Retinal pigment epithelial cell (primary cell): ENCODE data around the gene SH2B3.

Experiments used
- DNase-seq: peaks from one replicate; pipeline ENCODE4 v3.0.0-alpha.2; 2010; ENCODE audit warnings: low read depth
- H3K4me3 ChIP-seq: 2 replicates; pipeline ENCODE4 v1.5.1; 2011; ENCODE audit warnings: mild to moderate bottlenecking, low read length, control low read depth, moderate library complexity
- CTCF ChIP-seq: conservative IDR thresholded peaks from 2 replicates; pipeline ENCODE4 v1.5.1; 2011; ENCODE audit warnings: low read depth, low read length, control low read depth, inconsistent platforms

SH2B3 gene

DNA sequence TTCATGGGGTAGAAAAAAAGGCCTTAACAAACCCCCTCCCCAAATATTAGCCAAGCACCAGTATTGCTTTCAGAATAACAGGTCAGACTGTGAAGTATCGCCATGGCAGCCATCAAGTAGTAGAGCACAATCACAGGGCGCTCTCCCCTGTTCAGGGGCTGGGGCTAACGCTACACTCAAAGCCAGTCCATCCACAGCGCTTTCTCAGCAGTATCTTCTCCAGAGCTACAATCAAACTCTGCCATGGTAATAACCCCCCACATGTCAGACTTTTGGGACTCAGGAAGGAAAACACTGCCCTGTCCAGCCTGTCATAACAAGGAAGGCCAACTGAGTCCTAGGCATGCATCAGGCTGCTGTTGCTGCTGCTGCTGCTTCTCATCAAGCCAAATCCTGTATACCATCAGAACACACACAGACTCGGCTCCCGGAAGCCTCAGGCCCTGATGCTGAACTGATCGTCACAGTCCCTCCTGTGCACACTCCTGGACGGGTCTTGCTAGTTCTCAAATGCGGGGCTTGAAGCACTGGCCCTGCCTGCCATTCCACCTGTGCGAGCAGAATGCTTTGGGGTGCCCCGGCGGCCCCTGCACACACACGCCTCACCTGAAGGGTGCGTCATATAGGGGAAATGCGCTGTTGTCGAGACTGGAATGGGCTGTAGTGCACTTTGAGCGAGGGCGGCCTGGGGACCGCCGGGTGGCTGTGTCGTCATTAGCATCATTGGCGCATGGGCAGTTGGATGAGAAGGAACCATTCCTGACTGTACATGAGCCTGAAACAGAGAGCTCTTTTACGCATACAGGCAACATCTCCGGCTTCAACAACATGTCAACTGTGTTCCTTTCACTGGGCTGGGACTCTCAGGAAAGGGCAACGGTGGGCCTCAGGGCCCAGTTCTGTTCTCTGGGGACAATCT, 47.6 kb downstream of the SH2B3 start:
- no peak for TF ChIP-seq CTCF
- H3K4me3 ChIP-seq: no peak overlapping the region
- DNase-seq: no peak

GRCh38 chr12:111454311-111454710, 48.6 kb downstream of the SH2B3 start:
- no peak for TF ChIP-seq CTCF
- no peak overlapping the region for H3K4me3 ChIP-seq
- DNase-seq: no peak

- TF ChIP-seq CTCF: no peak
- no peak overlapping the region for H3K4me3 ChIP-seq
- no peak for DNase-seq
Measured at GRCh38 chr12:111454716-111455447, 49.2 kb downstream of the SH2B3 start.

DNA sequence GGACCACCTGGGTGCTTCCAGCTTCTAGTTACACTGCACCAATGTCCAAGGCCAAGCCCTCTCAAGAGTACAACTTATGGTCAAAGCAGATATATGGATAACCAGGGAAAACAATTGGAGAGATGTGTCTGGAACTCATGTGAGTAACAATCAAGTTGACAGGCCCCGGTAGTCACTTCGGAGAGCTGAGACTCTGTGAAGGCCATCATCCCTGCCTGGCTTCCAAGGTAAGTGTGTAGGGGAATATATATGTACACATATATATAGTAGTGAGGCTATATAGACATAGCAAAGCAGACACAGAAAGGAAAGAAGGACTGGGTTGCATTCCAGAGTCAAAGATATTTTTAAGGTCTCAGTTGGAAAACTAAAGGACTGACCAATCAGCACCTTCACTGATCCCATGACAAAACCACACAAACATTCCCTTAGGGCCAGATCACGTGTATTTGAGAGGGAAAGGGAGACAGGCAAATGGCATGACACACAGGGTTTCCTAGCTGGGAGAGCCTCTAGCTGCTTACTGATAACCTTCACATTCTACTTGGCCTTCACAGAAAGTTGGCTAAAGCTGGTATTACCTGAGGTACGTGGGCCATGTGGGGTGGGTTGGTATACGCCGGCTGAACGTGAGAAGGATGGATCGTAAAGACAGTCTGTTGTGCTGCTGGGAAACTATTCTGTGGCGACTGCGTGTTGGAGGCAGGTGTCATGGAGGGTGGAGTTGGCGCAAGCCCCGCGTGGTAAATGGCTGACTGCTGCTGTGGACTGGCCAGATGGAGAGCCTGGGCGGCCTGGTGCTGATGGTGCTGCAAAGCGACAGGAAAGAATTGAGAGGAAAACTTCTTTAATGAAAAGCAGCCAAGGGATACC, 50.0 kb downstream of the SH2B3 start:
- no peak overlapping the region for H3K4me3 ChIP-seq
- DNase-seq: no peak
- no peak for TF ChIP-seq CTCF

DNA sequence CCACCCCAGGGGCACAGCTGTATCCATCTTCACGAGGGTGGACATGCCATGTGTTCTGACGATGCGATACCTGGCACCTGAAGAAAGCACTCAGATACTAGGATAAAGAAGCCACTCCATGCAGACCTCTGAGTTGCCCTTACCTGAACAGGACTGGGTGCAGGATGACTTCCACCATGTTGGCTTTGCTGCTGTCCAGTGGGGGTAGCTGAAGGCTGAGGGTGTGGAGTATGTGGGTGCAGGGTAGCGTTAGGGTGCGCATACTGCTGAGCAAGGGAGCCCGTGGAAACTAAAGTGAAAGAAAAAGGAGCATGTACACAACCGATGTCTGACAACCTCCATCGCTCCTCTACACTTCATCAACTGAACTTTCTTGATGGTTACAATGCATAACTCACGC, 51.3 kb downstream of the SH2B3 start:
- DNase-seq: no peak

DNA sequence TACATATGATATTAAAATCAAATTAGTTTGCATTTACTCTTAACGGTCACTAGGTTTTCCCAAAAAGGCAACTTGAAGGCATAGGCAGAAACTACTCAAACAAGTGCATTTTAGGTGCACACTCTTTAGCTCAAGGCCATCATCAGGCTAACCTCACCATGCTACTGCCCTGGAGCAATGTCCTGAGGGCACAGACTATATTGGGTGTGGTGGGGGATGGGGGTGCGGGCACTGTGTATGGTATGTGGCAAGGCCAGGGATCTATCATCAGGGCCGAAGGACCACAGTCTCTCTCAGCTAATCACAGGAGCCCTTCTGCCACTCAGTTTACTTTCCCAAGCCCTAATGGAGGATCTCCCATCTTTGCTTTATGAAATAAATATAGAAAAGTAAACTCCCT, 51.9 kb downstream of the SH2B3 start:
- no peak for DNase-seq
- no peak for TF ChIP-seq CTCF

More for the DNA sequence above, 51.3 kb downstream of the SH2B3 start:
- no peak overlapping the region for H3K4me3 ChIP-seq
- TF ChIP-seq CTCF: no peak

More for the DNA sequence above, 51.9 kb downstream of the SH2B3 start:
- H3K4me3 ChIP-seq: no peak overlapping the region
